Stimulated activated CD8-positive, alpha-beta memory T cell treated with anti-CD3 and anti-CD28 coated beads, Interleukin-7, amount 100 ng/mL, for 48 hours (primary cell): ENCODE measurements around the gene IGLL1.
"Not testable (repeated sequence)": the region's sequence is repeated elsewhere in the genome, so short reads cannot be mapped to it uniquely, and the experiment has no call there.

Source experiments
- DNase-seq, 2 donors: peaks; one replicate each; pipeline ENCODE4 v3.0.0-alpha.2; 2020; ENCODE audit warnings: low read depth in 1 of 2; ENCODE audit errors: extremely low read depth in 1 of 2

IGLL1 gene

GRCh38 chr22:23591846-23592245 is 11.8 kb upstream of the IGLL1 start:
- no peak for DNase-seq

- peak; percentile 11 to 45 for DNase-seq
These were observed 11.2 kb upstream of the IGLL1 start for GRCh38 chr22:23591201-23591791.

GRCh38 chr22:23583836-23584235 is 3.7 kb upstream of the IGLL1 start:
- DNase-seq: no peak

GRCh38 chr22:23583153-23583552 is 3.1 kb upstream of the IGLL1 start:
- DNase-seq: no peak

GRCh38 chr22:23581260-23581650 is 1.2 kb upstream of the IGLL1 start:
- DNase-seq: no peak

GRCh38 chr22:23580576-23581259 is 628 bp upstream of the IGLL1 start:
- no peak for DNase-seq

GRCh38 chr22:23579280-23579679 is 810 bp downstream of the IGLL1 start:
- no peak for DNase-seq

GRCh38 chr22:23578306-23578705 is 1.8 kb downstream of the IGLL1 start:
- DNase-seq: no peak

- DNase-seq: no peak
These were observed 3.4 kb downstream of the IGLL1 start for GRCh38 chr22:23576681-23577080.

GRCh38 chr22:23575601-23576000 is 4.5 kb downstream of the IGLL1 start:
- DNase-seq: no peak

- DNase-seq: no peak
These were observed 5.2 kb downstream of the IGLL1 start for GRCh38 chr22:23574877-23575276.

GRCh38 chr22:23574371-23574811 is 5.7 kb downstream of the IGLL1 start:
- DNase-seq: no peak

GRCh38 chr22:23573701-23574235 is 6.3 kb downstream of the IGLL1 start:
- not testable (repeated sequence) for DNase-seq

- DNase-seq: not testable (repeated sequence)
These were observed 7.0 kb downstream of the IGLL1 start for GRCh38 chr22:23573106-23573505.

GRCh38 chr22:23571486-23571885 is 8.6 kb downstream of the IGLL1 start:
- DNase-seq: no peak

- no peak for DNase-seq
These were observed 9.4 kb downstream of the IGLL1 start for GRCh38 chr22:23570681-23571080.

GRCh38 chr22:23569716-23570115 is 10.4 kb downstream of the IGLL1 start:
- no peak for DNase-seq

GRCh38 chr22:23569291-23569690 is 10.8 kb downstream of the IGLL1 start:
- no peak for DNase-seq

- no peak for DNase-seq
These were observed 13.2 kb downstream of the IGLL1 start for GRCh38 chr22:23566705-23567475.

- DNase-seq: no peak
These were observed 14.0 kb downstream of the IGLL1 start for GRCh38 chr22:23565915-23566704.
